22Rv1 (cell line): ENCODE measurements around the gene GTPBP10.
"Not testable (repeated sequence)": the region's sequence is repeated elsewhere in the genome, so short reads cannot be mapped to it uniquely, and the experiment has no call there.

Experiments used
- H3K27ac ChIP-seq: fragments of 450-650 bp; 2 replicates; pipeline ENCODE4 v1.5.1; 2017
- ZFX ChIP-seq: fragments of 450-650 bp; IDR thresholded peaks from 2 replicates; pipeline ENCODE4 v1.6.1; 2017; ENCODE audit warnings: antibody characterized with exemption, borderline replicate concordance
- TF ChIP-seq, protein P1 (sequence below): fragments of 450-650 bp; IDR thresholded peaks from 2 replicates; pipeline ENCODE4 v1.5.1; 2017; ENCODE audit warnings: mild to moderate bottlenecking

GTPBP10 gene

DNA sequence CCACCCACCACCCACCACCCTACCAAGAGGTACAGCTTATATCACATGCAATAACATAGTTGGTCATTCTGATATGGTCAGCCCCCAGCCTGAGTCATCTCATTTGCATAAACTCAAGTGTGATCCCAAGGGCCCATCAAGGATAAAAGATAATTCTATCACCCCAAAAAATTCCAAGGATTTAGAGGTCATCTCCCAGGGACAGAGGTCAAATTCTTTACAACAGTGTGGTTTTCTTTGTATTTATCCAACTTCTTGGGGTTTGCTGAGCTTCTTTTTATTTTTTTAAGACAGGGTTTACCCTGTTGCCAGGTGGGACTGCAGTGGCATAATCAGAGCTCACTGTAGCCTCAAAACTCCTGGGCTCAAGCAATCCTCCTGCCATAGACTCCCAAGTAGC is 9.4 kb upstream of the GTPBP10 start:
- no peak overlapping the region for H3K27ac ChIP-seq
- TF ChIP-seq, protein P1, sequence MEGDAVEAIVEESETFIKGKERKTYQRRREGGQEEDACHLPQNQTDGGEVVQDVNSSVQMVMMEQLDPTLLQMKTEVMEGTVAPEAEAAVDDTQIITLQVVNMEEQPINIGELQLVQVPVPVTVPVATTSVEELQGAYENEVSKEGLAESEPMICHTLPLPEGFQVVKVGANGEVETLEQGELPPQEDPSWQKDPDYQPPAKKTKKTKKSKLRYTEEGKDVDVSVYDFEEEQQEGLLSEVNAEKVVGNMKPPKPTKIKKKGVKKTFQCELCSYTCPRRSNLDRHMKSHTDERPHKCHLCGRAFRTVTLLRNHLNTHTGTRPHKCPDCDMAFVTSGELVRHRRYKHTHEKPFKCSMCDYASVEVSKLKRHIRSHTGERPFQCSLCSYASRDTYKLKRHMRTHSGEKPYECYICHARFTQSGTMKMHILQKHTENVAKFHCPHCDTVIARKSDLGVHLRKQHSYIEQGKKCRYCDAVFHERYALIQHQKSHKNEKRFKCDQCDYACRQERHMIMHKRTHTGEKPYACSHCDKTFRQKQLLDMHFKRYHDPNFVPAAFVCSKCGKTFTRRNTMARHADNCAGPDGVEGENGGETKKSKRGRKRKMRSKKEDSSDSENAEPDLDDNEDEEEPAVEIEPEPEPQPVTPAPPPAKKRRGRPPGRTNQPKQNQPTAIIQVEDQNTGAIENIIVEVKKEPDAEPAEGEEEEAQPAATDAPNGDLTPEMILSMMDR, result no peak
- TF ChIP-seq ZFX, result no peak

DNA sequence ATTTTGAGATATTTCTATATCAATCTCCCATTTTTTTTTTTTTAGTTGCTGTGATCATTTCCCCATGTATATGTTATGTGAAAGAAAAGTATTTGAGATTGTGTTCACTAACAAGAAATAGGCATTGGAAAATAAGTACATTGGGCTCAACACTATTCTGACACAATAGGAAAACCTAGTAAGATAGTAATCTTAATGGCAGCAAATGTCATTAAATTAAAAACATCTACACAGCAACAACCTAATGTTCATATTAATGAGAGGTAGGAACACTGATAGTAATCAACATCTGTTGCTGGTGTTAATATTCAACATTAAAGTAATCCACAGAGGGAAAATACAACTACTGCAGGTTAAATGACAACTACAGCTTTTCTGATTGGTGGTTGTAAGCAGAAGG is 1.5 kb upstream of the GTPBP10 start:
- TF ChIP-seq ZFX, result no peak
- TF ChIP-seq, protein P1, result no peak
- H3K27ac ChIP-seq, result peak overlapping the region; percentile 83

- H3K27ac ChIP-seq, result peak overlapping the region; percentile 83
- TF ChIP-seq, protein P1, result no peak
- TF ChIP-seq ZFX, result no peak
Observed at GRCh38 chr7:90345595-90346335, 751 bp upstream of the GTPBP10 start.

- H3K27ac ChIP-seq, result no peak overlapping the region; the same call in 1 of the 2 replicates
- no peak for TF ChIP-seq ZFX
- TF ChIP-seq, protein P1, result no peak
Observed at GRCh38 chr7:90347759-90348158, 1.2 kb downstream of the GTPBP10 start.

DNA sequence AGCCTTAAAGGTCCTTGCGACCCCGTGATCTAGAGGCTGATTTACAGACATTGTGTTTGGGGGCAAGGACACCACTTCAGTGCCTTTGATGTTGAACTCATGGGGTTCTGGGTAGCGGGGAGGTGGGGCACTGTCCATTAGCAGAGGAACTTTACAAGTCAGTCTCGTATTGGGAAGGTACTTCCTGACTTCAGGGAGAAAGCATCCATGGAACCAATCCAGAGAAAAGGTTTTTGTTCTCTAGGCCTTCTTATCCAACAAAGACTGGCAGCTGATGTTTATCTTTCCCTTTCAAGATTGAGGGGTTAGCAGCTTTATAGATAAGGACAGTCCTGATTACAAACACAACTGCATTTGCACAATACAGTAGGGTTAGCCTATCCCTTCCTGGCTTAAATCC is 2.8 kb downstream of the GTPBP10 start:
- TF ChIP-seq ZFX, result no peak
- TF ChIP-seq, protein P1, result no peak

GRCh38 chr7:90350032-90350431 is 3.5 kb downstream of the GTPBP10 start:
- not testable (repeated sequence) for H3K27ac ChIP-seq

More for the DNA sequence above, 2.8 kb downstream of the GTPBP10 start:
- no peak overlapping the region for H3K27ac ChIP-seq

DNA sequence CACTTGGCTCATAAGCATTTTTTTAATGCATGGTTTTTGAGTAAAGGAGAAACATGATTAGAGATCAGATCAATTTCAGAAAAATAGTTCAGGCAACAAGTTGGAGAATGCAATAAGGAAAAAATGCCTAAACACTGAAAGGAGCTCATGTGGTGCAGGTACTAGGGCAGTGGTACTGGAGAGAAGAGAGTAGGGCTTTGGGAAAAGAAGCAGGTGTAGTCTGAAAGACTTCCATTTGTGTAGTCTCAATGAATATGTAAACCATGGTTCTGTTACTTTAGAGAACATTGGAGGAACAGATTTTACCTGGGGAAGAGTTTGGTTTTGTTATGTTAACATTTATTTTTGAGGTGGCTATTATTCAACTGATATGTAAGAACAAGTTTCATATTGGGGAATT is 5.5 kb downstream of the GTPBP10 start:
- no peak for TF ChIP-seq ZFX
- TF ChIP-seq, protein P1, result no peak
- H3K27ac ChIP-seq, result no peak overlapping the region

DNA sequence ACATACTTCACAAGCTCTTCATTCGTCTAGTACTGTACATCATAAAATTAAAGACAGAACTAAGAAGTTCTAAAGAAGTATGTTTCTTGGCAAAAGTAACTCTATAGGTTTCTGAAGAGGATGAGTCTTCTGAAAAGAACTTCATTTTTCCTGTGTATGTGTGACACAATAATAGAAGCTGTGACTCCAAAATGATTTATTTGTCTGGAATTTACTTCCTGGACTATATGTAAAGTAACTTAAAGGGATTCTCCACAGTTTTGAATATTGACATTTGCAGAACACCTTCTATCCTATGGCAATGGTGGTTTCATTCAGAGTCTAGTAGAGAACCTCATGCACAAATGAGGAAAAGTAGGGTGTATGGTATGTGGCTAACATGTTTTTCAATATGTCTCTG is 36.9 kb downstream of the GTPBP10 start:
- TF ChIP-seq, protein P1, result no peak
- TF ChIP-seq ZFX, result no peak
- H3K27ac ChIP-seq, result no peak overlapping the region
